Measurements from ENCODE around the gene MIA. TPM values are rescaled to one million over a fixed set of nuclear protein-coding genes. Genes with fewer than 3 reads are reported as not detected.

Gene MIA
- total and polyA plus RNA-seq, 9 of the 15 experiments (the other 6 are each of a cell fraction or from before 2014, with no cell fraction given) = 0.21 TPM; not detected in 8

GRCh38 chr19:40802300-40803169 lies 27.2 kb downstream of the MIA start:
- no peaks in the 10 kb centered on the region for H3K27me3 ChIP-seq (ENCODE audit: control insufficient read depth in 2 of 2, insufficient read depth in 2 of 2, low read length in 2 of 2)
- no TSS peak for BruUV-seq (replicated peaks)
- ATAC-seq (peak; percentile 9), FAIRE-seq (peak; percentile 70), DNase-seq (ENCODE audit: extremely low read depth in 1 of 4, low spot score in 3 of 4) (peak in 3 of 4 experiments; percentile 20 to 69 (median 44))
- intact Hi-C loops (cut with micrococcal nuclease) = no loop called here
- H3K4me2 ChIP-seq (ENCODE audit: insufficient read depth, low read length) = peak overlapping the region; percentile 79
- 27% methylated on average over 9 of the region's 11 CpGs for WGBS (ENCODE audit: insufficient coverage, low coverage, missing lambda C conversion rate)
- H2AFZ ChIP-seq (ENCODE audit: low read depth, low read length) = no peak overlapping the region
- peaks cover 24% of the 10 kb centered on the region for H3K9me1 ChIP-seq (ENCODE audit: control insufficient read depth, insufficient read depth, low read length)
- peak overlapping the region; percentile 53; the same call in 2 of the 3 replicates for H3K27ac ChIP-seq (ENCODE audit: extremely low read depth, low read depth, low read length)
- H3K4me1 ChIP-seq (replicated peaks in 1 of 2; ENCODE audit: control insufficient read depth in 2 of 2, insufficient read depth in 2 of 2, low read length in 2 of 2) = peaks cover 50 to 79% of the 10 kb centered on the region in 2 experiments
- peaks cover 58% of the 10 kb centered on the region for H4K20me1 ChIP-seq (replicated peaks; ENCODE audit: control insufficient read depth, insufficient read depth, low read length)
- peaks cover 83% of the 10 kb centered on the region for H3K79me2 ChIP-seq (ENCODE audit: control insufficient read depth, insufficient read depth, low read length)
- in situ Hi-C loops (cut with MboI) = no loop called here
- H3K36me3 ChIP-seq (ENCODE audit: control insufficient read depth, insufficient read depth, low read length) = peaks cover 73% of the 10 kb centered on the region
- POLR2A ChIA-PET = interaction anchor here (0.5 to 2.1 kb wide), 11 partner anchors 9 to 463 kb away, joined by 3 to 7 read pairs (median 4); partner anchors contain the start of genes ACTMAP, RAB4B and SNRPA
- peak overlapping the region; percentile 19 for H3K4me3 ChIP-seq
- peak overlapping the region; percentile 28 to 91 for H3K9ac ChIP-seq (ENCODE audit: insufficient read depth in 1 of 2, low read depth in 2 of 2, low read length in 2 of 2)
- CTCF ChIA-PET (ENCODE audit: low intra/inter-chr PET ratio) = no interaction called here
- no peaks in the 10 kb centered on the region for H3K9me3 ChIP-seq (replicated peaks; ENCODE audit: control insufficient read depth, insufficient read depth, low read depth, low read length)
- TF ChIP-seq RBM22 (IDR thresholded peaks at IDR 0.05; ENCODE audit: low read depth, low read length, poor library complexity, severe bottlenecking) = peak; percentile 24
- no peak for TF ChIP-seq ZNF133 (CRISPR knock-in tag; IDR thresholded peaks at IDR 0.05)
- no peak for TF ChIP-seq ZNF449 (CRISPR knock-in tag; IDR thresholded peaks at IDR 0.05)
- peak in 1 of 2 experiments; percentile 32; a peak in 1 of 4 replicates for TF ChIP-seq SIN3A (IDR thresholded peaks at IDR 0.05; ENCODE audit: borderline replicate concordance in 2 of 2, control insufficient read depth in 1 of 2, low read depth in 2 of 2, low read length in 2 of 2)
- TF ChIP-seq RBFOX2 (IDR thresholded peaks at IDR 0.05; ENCODE audit: low read depth, low read length) = peak; percentile 53
- TF ChIP-seq HMBOX1 (IDR thresholded peaks at IDR 0.05) = no peak
- no peak for TF ChIP-seq ATF3 (IDR thresholded peaks at IDR 0.05)
- no peak for TF ChIP-seq ATF3 (CRISPR knock-in tag; conservative IDR thresholded peaks at IDR 0.05)
- TF ChIP-seq RBM14 (IDR thresholded peaks at IDR 0.05; ENCODE audit: borderline replicate concordance, insufficient read depth, low read depth, low read length) = no peak
- no peak for TF ChIP-seq NCOA2 (IDR thresholded peaks at IDR 0.05; ENCODE audit: partially characterized antibody in 2 of 2)
- TF ChIP-seq, protein P1, sequence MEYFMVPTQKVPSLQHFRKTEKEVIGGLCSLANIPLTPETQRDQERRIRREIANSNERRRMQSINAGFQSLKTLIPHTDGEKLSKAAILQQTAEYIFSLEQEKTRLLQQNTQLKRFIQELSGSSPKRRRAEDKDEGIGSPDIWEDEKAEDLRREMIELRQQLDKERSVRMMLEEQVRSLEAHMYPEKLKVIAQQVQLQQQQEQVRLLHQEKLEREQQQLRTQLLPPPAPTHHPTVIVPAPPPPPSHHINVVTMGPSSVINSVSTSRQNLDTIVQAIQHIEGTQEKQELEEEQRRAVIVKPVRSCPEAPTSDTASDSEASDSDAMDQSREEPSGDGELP (CRISPR knock-in tag; IDR thresholded peaks at IDR 0.05; ENCODE audit: borderline replicate concordance) = peak; percentile 63; the same call in 1 of the 2 replicates
- TF ChIP-seq, protein P2, sequence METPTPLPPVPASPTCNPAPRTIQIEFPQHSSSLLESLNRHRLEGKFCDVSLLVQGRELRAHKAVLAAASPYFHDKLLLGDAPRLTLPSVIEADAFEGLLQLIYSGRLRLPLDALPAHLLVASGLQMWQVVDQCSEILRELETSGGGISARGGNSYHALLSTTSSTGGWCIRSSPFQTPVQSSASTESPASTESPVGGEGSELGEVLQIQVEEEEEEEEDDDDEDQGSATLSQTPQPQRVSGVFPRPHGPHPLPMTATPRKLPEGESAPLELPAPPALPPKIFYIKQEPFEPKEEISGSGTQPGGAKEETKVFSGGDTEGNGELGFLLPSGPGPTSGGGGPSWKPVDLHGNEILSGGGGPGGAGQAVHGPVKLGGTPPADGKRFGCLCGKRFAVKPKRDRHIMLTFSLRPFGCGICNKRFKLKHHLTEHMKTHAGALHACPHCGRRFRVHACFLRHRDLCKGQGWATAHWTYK (CRISPR knock-in tag; IDR thresholded peaks at IDR 0.05) = no peak
- TF ChIP-seq DPF2 (IDR thresholded peaks at IDR 0.05) = no peak
- TF ChIP-seq ZNF354B (CRISPR knock-in tag; IDR thresholded peaks at IDR 0.05) = no peak

Data from K562 (cell line).